H1 (cell line): ENCODE results near the gene JMJD1C. TPM values are rescaled to one million over a fixed set of nuclear protein-coding genes. Genes with fewer than 3 reads are reported as not detected.

Source experiments
- CTCF ChIA-PET: fragments of 300-600 bp; sonication (Branson Sonifier 250); formaldehyde crosslinking; loops from one replicate; lab custom pipeline; 2021; ENCODE audit not compliant: partially characterized antibody; lab: Charles Lee
- POLR2A ChIA-PET: fragments of 300-600 bp; sonication (Branson Sonifier 250); formaldehyde crosslinking; loops from one replicate; lab custom pipeline; 2021; ENCODE audit warnings: inconsistent platforms; ENCODE audit not compliant: partially characterized antibody; lab: Charles Lee
- DNase-seq, 2 experiments: peaks; one replicate each; pipeline versions ENCODE4 v3.0.0 to v3.0.0-alpha.2; 2010 to 2022; ENCODE audit warnings: low spot score in 2 of 2, low read depth in 1 of 2, mixed read lengths in 1 of 2
- FAIRE-seq: peaks from 2 replicates; lab custom pipeline; 2011; peaks lifted over from hg19 to GRCh38; lab: Jason Lieb, UNC
- H2AFZ ChIP-seq: 2 replicates; pipeline ENCODE4 v1.8.1; 2012; ENCODE audit warnings: low read length, inconsistent platforms
- H2AK5ac ChIP-seq: 2 replicates; pipeline ENCODE4 v1.6.1; 2013; ENCODE audit warnings: low read depth, low read length
- H2BK120ac ChIP-seq: replicated peaks from 2 replicates; pipeline ENCODE3; 2013; ENCODE audit warnings: low read depth, low read length, inconsistent platforms
- H2BK12ac ChIP-seq: 2 replicates; pipeline ENCODE4 v1.6.1; 2013; ENCODE audit warnings: low read depth, low read length
- H2BK15ac ChIP-seq: 2 replicates; pipeline ENCODE4 v1.6.1; 2013; ENCODE audit warnings: low read length
- H2BK20ac ChIP-seq: 2 replicates; pipeline ENCODE4 v1.6.1; 2013; ENCODE audit warnings: low read length
- H2BK5ac ChIP-seq: 2 replicates; pipeline ENCODE4 v1.6.1; 2013; ENCODE audit warnings: low read depth, low read length
- H3K14ac ChIP-seq: 2 replicates; pipeline ENCODE4 v1.6.1; 2013; ENCODE audit warnings: inconsistent platforms; ENCODE audit not compliant: insufficient read length
- H3K18ac ChIP-seq: 2 replicates; pipeline ENCODE4 v1.6.1; 2013; ENCODE audit warnings: low read length; ENCODE audit errors: extremely low read depth
- H3K23ac ChIP-seq: 2 replicates; pipeline ENCODE4 v1.6.1; 2013; ENCODE audit warnings: inconsistent platforms; ENCODE audit not compliant: insufficient read length
- H3K23me2 ChIP-seq: 2 replicates; pipeline ENCODE4 v1.6.1; 2013; ENCODE audit warnings: low read depth, low read length
- H3K27ac ChIP-seq: 2 replicates; pipeline ENCODE4 v1.6.1; 2011; ENCODE audit warnings: low read depth, low read length, inconsistent platforms
- H3K27me3 ChIP-seq, 4 experiments: replicated peaks in 1 of 4; 1 replicate in 1 of 4; 2 replicates in 3 of 4; pipeline versions ENCODE4 v1.6.1 to v1.8.1; 2011 to 2013; ENCODE audit warnings: low read length in 3 of 4, mild to moderate bottlenecking in 3 of 4, inconsistent platforms in 2 of 4, mixed read lengths in 2 of 4, moderate library complexity in 1 of 4; ENCODE audit not compliant: control insufficient read depth in 3 of 4, insufficient read depth in 3 of 4; ENCODE audit errors: extremely low read depth in 1 of 4
- H3K36me3 ChIP-seq, 4 experiments: 2 replicates each; pipeline versions ENCODE4 v1.6.1 to v1.8.1; 2011 to 2013; ENCODE audit warnings: mild to moderate bottlenecking in 4 of 4, low read length in 3 of 4, moderate library complexity in 2 of 4, control low read depth in 1 of 4, inconsistent platforms in 1 of 4; ENCODE audit not compliant: insufficient read depth in 4 of 4, control insufficient read depth in 2 of 4
- H3K4ac ChIP-seq: replicated peaks from 2 replicates; pipeline ENCODE3; 2013; ENCODE audit warnings: low read length, low read depth, mixed read lengths, inconsistent platforms; ENCODE audit not compliant: insufficient read length
- H3K4me1 ChIP-seq, 4 experiments: replicated peaks in 1 of 4; 1 replicate in 1 of 4; 2 replicates in 3 of 4; pipeline versions ENCODE4 v1.6.1 to v1.8.1; 2011 to 2013; ENCODE audit warnings: low read length in 3 of 4, inconsistent platforms in 2 of 4, mixed read lengths in 1 of 4; ENCODE audit not compliant: insufficient read depth in 4 of 4, control insufficient read depth in 3 of 4
- H3K4me2 ChIP-seq, 2 experiments: 2 replicates each; pipeline versions ENCODE4 v1.6.1 to v1.8.1; 2011 to 2013; ENCODE audit warnings: low read depth in 2 of 2, low read length in 2 of 2, control low read depth in 1 of 2, inconsistent platforms in 1 of 2, mild to moderate bottlenecking in 1 of 2; ENCODE audit not compliant: insufficient read depth in 1 of 2
- H3K4me3 ChIP-seq, 4 experiments: fragments of 200-600, 300-600 bp in 1 of 4; sonication (generic), shearing (Covaris generic), sonication (Bioruptor Twin) in 1 of 4; 2 replicates each; pipeline versions ENCODE4 v1.5.1 to v1.8.1; 2011 to 2016; ENCODE audit warnings: low read length in 4 of 4, low read depth in 3 of 4, control low read depth in 2 of 4, inconsistent platforms in 2 of 4, mild to moderate bottlenecking in 2 of 4, mixed read lengths in 1 of 4, moderate library complexity in 1 of 4; ENCODE audit not compliant: insufficient read depth in 2 of 4; ENCODE audit errors: extremely low read depth in 1 of 4
- H3K56ac ChIP-seq: replicated peaks from 2 replicates; pipeline ENCODE3; 2013; ENCODE audit warnings: low read depth, mild to moderate bottlenecking, mixed read lengths, low read length, inconsistent platforms; ENCODE audit not compliant: insufficient read length
- H3K79me1 ChIP-seq: 2 replicates; pipeline ENCODE4 v1.6.1; 2013; ENCODE audit warnings: low read depth, low read length, control low read depth
- H3K79me2 ChIP-seq, 2 experiments: 2 replicates each; pipeline versions ENCODE4 v1.6.1 to v1.8.1; 2012 to 2013; ENCODE audit warnings: low read length in 2 of 2, mild to moderate bottlenecking in 2 of 2, inconsistent platforms in 1 of 2; ENCODE audit not compliant: insufficient read depth in 2 of 2, control insufficient read depth in 1 of 2
- H3K9ac ChIP-seq, 4 experiments: replicated peaks in 1 of 4; 1 replicate in 1 of 4; 2 replicates in 3 of 4; pipeline versions ENCODE4 v1.6.1 to v1.8.1; 2011 to 2013; ENCODE audit warnings: low read depth in 3 of 4, low read length in 3 of 4, control low read depth in 2 of 4, mild to moderate bottlenecking in 2 of 4, moderate library complexity in 2 of 4, inconsistent platforms in 1 of 4; ENCODE audit errors: extremely low read depth in 1 of 4
- H3K9me3 ChIP-seq, 2 experiments: 2 replicates each; pipeline versions ENCODE4 v1.6.1 to v1.8.1; 2012 to 2013; ENCODE audit warnings: mild to moderate bottlenecking in 2 of 2, moderate library complexity in 2 of 2, control low read depth in 1 of 2, inconsistent platforms in 1 of 2, low read depth in 1 of 2, low read length in 1 of 2, mixed read lengths in 1 of 2; ENCODE audit not compliant: insufficient read depth in 2 of 2
- H4K20me1 ChIP-seq, 2 experiments: replicated peaks in 1 of 2; 2 replicates each; pipeline versions ENCODE3 to v1.8.1; 2011 to 2013; ENCODE audit warnings: inconsistent platforms in 2 of 2, low read length in 2 of 2, mild to moderate bottlenecking in 1 of 2; ENCODE audit not compliant: insufficient read depth in 2 of 2, control insufficient read depth in 1 of 2
- H4K5ac ChIP-seq: 2 replicates; pipeline ENCODE4 v1.6.1; 2013; ENCODE audit warnings: low read length, low read depth, mixed read lengths, inconsistent platforms; ENCODE audit not compliant: insufficient read length
- H4K8ac ChIP-seq: 2 replicates; pipeline ENCODE4 v1.8.0; 2013; ENCODE audit warnings: mild to moderate bottlenecking, moderate library complexity, low read length, inconsistent platforms; ENCODE audit not compliant: insufficient read depth; ENCODE audit errors: extremely low read depth
- H4K91ac ChIP-seq: replicated peaks from 2 replicates; pipeline ENCODE3; 2013; ENCODE audit warnings: low read length, mixed read lengths, inconsistent platforms; ENCODE audit not compliant: insufficient read length
- BRCA1 ChIP-seq: IDR thresholded peaks from 2 replicates; pipeline ENCODE4 v1.6.1; 2012; ENCODE audit warnings: low read depth, low read length, improper control_type of control experiment
- EZH2 ChIP-seq: fragments of 200-600 bp; sonication (generic); IDR thresholded peaks from 2 replicates; pipeline ENCODE4 v1.7.1; 2012; ENCODE audit warnings: low read depth, mild to moderate bottlenecking, moderate library complexity, low read length, inconsistent platforms; ENCODE audit not compliant: severe bottlenecking
- GABPA ChIP-seq: IDR thresholded peaks from 2 replicates; pipeline ENCODE4 v1.6.1; 2011; ENCODE audit warnings: mild to moderate bottlenecking, low read length, moderate library complexity, borderline replicate concordance; ENCODE audit not compliant: insufficient read depth
- GTF2F1 ChIP-seq: IDR thresholded peaks from 2 replicates; pipeline ENCODE4 v1.6.1; 2012; ENCODE audit warnings: low read depth, low read length, improper control_type of control experiment, borderline replicate concordance
- HDAC6 ChIP-seq: IDR thresholded peaks from one replicate; pipeline ENCODE4 v1.7.1; 2012; ENCODE audit warnings: low read depth, mild to moderate bottlenecking, inconsistent platforms, low read length, moderate library complexity
- KDM1A ChIP-seq: fragments of 200-600, 300-600 bp; sonication (generic); IDR thresholded peaks from 2 replicates; pipeline ENCODE4 v1.7.1; 2016; ENCODE audit warnings: mild to moderate bottlenecking, low read length, borderline replicate concordance
- KDM4A ChIP-seq: IDR thresholded peaks from one replicate; pipeline ENCODE4 v1.7.1; 2012; ENCODE audit warnings: low read depth, mild to moderate bottlenecking, moderate library complexity, low read length, inconsistent platforms; ENCODE audit not compliant: severe bottlenecking
- MAFK ChIP-seq: IDR thresholded peaks from 2 replicates; pipeline ENCODE4 v1.6.1; 2012; ENCODE audit warnings: low read depth, mild to moderate bottlenecking, improper control_type of control experiment, low read length
- POLR2AphosphoS5 ChIP-seq: IDR thresholded peaks from 2 replicates; pipeline ENCODE4 v1.6.1; 2011; ENCODE audit warnings: low read depth, low read length
- POU5F1 ChIP-seq: IDR thresholded peaks from 2 replicates; pipeline ENCODE4 v1.6.1; 2011; ENCODE audit warnings: low read depth, mild to moderate bottlenecking, low read length, moderate library complexity
- RBBP5 ChIP-seq: IDR thresholded peaks from 2 replicates; pipeline ENCODE4 v1.7.1; 2012; ENCODE audit warnings: low read depth, mild to moderate bottlenecking, inconsistent platforms, low read length, moderate library complexity, borderline replicate concordance
- SP2 ChIP-seq: IDR thresholded peaks from 2 replicates; pipeline ENCODE4 v1.6.1; 2012; ENCODE audit warnings: mild to moderate bottlenecking, low read length, inconsistent platforms
- SRF ChIP-seq: IDR thresholded peaks from 2 replicates; pipeline ENCODE4 v1.6.1; 2011; ENCODE audit warnings: mild to moderate bottlenecking, low read depth, low read length, moderate library complexity
- polyA plus RNA-seq, 7 experiments: library from polyadenylated mRNA; depleted of rRNA in 3 of 7; stranded (reverse) in 5 of 7; unstranded in 2 of 7; fragments of >200 nt in 5 of 7; fragments of 200-250 nt in 2 of 7; gene quantifications; 1 replicate in 5 of 7; 2 replicates in 1 of 7; 4 replicates in 1 of 7; pipeline versions ENCODE4 v1.2.1 to v1.2.3, GENCODE V29; 2011 to 2013; ENCODE audit warnings: missing spikeins in 2 of 7, mixed read lengths in 2 of 7
- total RNA-seq: library from RNA; stranded (reverse); fragmentation: NEBNext Ultra II Directional; extraction: Animal tissue kit (Norgen Biotek cat#: 25700); gene quantifications from 2 replicates; pipeline ENCODE4 v1.2.1, GENCODE V29; 2021
- TF ChIP-seq, protein P1 (sequence below): IDR thresholded peaks from 2 replicates; pipeline ENCODE4 v1.6.1; 2012; ENCODE audit warnings: low read length, inconsistent platforms

The JMJD1C gene
- total and polyA plus RNA-seq, 2 of the 8 experiments (the other 6 are each of a cell fraction or from before 2014, with no cell fraction given) = 54.5 to 210 TPM

DNA sequence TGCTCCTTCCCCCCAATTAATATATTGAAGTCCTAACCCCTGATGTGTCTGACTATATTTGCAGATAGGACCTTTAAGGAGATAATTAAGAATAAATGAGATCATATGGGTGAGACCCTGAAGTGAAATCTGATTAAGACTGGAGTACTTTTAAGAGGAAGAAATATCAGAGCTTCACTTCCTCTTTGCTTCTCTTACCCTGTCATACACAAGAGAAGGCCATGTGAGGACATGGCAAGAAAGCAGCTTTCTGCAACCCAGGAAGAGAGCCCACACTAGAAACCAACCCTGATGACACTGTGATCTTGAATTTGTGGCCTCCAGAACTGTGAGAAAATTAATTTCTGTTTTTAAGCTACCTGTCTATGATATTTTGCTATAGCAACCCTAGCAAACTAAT is 44.2 kb downstream of the JMJD1C start:
- no peak overlapping the region for H4K8ac ChIP-seq
- POLR2A ChIA-PET = interaction anchor here (0.6 kb wide), 1 partner anchor 100 kb away, joined by 4 read pairs; no protein-coding TSS in a partner anchor
- H4K5ac ChIP-seq = no peak overlapping the region
- H3K14ac ChIP-seq = no peak overlapping the region
- no peak overlapping the region for H3K4me2 ChIP-seq
- H4K20me1 ChIP-seq = peaks cover 0 to under 1% of the 10 kb centered on the region in 2 experiments
- H3K18ac ChIP-seq = no peak overlapping the region
- no peak for FAIRE-seq
- DNase-seq = no peak
- CTCF ChIA-PET = no interaction called here
- H3K27ac ChIP-seq = no peak overlapping the region
- H3K4me3 ChIP-seq = no peak overlapping the region
- H3K36me3 ChIP-seq = no peaks in the 10 kb centered on the region
- H2BK5ac ChIP-seq = no peak overlapping the region
- no peak overlapping the region for H2BK20ac ChIP-seq
- no peaks in the 10 kb centered on the region for H3K27me3 ChIP-seq
- no peaks in the 10 kb centered on the region; the same call in 1 of the 2 replicates for H3K23me2 ChIP-seq
- H3K4me1 ChIP-seq = 0 out of 7 replicates have a peak, but pooled peaks cover 0 to 3% (median 0%) of the 10 kb centered on the region in 4 experiments
- H2BK120ac ChIP-seq = no peak overlapping the region
- H3K9me3 ChIP-seq = no peaks in the 10 kb centered on the region
- H2BK12ac ChIP-seq = no peak overlapping the region
- TF ChIP-seq KDM1A (no peak), POLR2AphosphoS5 (no peak), BRCA1 (no peak), EZH2 (no peak), GABPA (no peak), KDM4A (no peak), GTF2F1 (no peak), MAFK (no peak), SRF (no peak), SP2 (no peak), RBBP5 (no peak), POU5F1 (no peak), HDAC6 (no peak)
- TF ChIP-seq, protein P1, sequence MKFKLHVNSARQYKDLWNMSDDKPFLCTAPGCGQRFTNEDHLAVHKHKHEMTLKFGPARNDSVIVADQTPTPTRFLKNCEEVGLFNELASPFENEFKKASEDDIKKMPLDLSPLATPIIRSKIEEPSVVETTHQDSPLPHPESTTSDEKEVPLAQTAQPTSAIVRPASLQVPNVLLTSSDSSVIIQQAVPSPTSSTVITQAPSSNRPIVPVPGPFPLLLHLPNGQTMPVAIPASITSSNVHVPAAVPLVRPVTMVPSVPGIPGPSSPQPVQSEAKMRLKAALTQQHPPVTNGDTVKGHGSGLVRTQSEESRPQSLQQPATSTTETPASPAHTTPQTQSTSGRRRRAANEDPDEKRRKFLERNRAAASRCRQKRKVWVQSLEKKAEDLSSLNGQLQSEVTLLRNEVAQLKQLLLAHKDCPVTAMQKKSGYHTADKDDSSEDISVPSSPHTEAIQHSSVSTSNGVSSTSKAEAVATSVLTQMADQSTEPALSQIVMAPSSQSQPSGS = no peak
- no peak overlapping the region for H3K9ac ChIP-seq
- H4K91ac ChIP-seq = no peak overlapping the region
- H2AK5ac ChIP-seq = no peak overlapping the region
- no peak overlapping the region for H3K4ac ChIP-seq
- H3K79me2 ChIP-seq = peaks cover 0 to 91% of the 10 kb centered on the region in 2 experiments; a peak in 3 of 4 replicates
- H3K56ac ChIP-seq = no peak overlapping the region
- H3K23ac ChIP-seq = no peak overlapping the region
- no peak overlapping the region for H2BK15ac ChIP-seq
- no peak overlapping the region for H2AFZ ChIP-seq
- no peaks in the 10 kb centered on the region for H3K79me1 ChIP-seq
